GM11168 (cell line): ENCODE results near the gene CRBN.

Source experiments
- in situ Hi-C: fragments of 300-500 bp; cut with MboI; formaldehyde crosslinking; loops from one replicate; pipeline ENCODE4 v1.12.0; 2022; ENCODE audit warnings: low sequenced_read_pairs; ENCODE audit not compliant: unreplicated experiment

Gene CRBN

DNA sequence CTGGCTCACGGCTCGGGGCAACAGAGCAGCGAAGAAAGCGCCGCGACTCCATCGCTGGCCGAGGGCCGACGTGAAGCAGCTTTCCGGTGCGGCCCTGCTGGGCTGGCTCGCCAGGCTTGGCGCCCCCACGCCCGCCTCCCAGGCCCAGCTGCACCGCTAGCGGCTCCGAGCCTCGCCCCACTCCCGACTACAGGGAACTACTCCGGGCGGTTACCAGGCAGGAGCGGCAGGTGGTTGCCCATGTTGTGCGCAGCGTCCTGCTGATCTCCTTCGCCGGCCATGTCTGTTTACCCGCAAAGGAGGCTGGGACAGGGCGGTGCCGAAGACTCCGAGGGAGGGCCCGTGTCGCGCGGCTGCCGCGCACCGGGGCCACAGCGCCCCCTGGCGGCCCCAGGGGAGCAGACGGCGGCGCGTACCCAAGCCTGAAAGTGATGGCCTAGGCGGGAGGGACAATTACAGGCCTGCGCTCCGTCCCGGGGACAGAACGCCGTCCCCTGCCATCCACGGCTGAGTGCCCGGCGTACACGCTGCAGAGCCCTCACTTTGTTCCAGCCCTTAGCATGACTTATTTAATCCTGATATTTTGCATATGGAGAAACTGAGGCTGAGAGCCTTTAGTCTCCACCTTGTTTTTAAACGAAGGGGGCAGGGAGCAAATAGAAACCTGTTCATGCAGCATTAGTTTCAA is at the start of gene CRBN:
CRBN (minus strand) TSS at position 285 of the 688 bp plus-strand sequence; CDS start at position 281, 4 bp downstream.
- in situ Hi-C loops: no loop called here

DNA sequence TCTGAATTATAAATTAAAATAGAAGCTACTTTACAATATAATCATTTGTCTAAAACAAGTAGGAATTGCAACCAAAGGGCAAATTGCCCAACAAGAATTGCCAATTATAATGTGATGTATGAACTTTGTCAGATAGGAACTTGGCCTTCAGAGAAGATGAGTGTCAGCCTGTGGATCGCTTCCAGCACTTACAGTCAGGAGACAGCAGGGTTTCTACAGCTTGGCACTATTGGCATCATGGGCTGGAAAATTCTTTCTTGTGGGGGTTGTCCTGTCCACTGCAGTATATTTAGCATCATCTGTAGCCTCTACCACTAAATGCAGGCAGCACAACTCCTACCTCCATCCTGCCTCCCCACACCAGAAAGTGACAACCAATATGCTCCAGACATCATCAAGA is 48.1 kb upstream of the CRBN start:
- in situ Hi-C loops: no loop called here

DNA sequence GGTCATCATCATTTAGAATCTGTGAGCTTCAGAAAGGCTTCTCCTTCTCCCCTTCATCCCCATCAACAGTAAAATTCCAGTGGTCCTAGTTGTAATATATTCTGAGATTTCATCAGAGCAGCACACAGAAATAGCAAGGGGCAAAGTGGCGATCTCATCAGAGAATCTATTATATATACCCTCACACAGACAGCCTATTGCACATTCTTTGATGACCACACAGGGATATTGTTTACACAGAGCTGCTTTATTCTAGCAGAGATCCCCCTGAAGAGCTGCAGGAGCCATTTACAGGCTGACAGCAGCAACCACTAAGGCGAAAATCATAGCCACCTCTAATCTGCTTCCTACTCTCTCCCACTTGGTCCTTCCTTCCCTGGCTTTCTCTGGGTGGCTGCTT is 42.0 kb upstream of the CRBN start:
- in situ Hi-C loops: loop anchor here (25.0 kb wide), 2 partner anchors 766 to 1066 kb away; no protein-coding TSS in a partner anchor

DNA sequence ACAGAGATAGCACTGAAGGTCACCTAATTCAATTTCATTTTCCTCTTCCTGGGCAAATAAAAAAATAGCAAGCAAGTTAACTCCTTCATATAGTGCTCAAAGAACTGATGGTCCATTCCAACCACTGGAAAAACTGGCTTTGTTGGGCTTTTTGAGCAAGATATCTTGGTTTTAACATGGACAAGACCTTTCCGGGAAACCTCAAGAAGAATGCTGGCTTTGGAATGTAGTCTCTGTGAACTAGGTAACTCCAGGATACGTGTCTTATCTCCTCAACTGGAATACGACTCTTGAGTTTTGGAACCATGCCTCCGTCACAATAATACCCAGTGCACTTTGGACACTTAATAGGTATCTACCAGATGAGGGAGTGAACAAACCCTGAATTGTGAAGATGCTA is 36.9 kb upstream of the CRBN start:
- in situ Hi-C loops: loop anchor here (25.0 kb wide), 2 partner anchors 771 to 1071 kb away; no protein-coding TSS in a partner anchor

DNA sequence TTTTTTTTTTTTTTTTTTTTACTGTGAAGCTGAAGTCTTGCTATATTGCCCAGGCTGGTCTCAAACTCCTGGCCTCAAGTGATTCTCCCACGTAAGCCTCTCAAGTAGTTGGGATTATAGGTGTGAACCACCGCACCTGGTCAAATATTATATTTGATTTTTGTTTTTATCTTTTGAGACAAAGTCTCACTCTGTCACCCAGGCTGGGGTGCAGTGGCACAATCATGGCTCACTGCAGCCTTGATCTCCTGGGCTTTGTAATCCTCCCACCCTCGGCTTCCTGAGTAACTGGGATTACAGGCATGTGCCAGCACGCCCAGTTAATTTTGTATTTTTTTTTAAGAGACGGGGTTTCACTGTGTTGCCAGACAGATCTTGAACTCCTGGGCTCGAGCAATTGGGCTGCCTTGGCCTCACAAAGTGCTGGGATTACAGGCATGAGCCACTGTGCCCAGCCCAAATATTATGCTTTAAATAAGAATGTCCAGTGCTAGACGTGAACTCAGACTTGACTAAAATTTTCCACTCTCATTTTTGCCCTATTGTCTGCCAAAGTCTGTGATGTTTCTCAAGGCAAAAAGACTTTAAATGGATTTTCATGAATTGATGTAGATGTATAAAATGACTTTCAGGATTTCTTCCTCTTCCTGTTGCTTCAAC is 33.4 kb upstream of the CRBN start:
- in situ Hi-C loops: loop anchor here (25.0 kb wide), 2 partner anchors 774 to 1074 kb away; no protein-coding TSS in a partner anchor

DNA sequence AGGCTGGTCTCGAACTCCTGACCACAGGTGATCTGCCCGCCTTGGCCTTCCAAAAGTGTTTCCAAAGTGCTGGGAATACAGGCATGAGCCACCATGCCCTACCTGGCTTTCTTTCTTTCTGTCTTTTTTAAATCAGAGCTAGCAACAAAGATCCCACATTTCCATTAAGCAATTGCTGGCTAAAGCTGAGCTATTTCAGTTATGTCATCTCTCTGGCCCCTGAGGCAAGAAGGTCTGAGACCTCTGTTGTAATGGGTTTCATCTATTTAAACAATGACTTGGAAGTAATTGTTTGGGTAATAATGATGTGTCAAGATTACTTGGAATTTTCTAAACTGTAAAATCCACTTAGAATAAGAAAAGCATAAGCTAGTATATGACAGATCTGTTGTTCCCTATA is 30.2 kb upstream of the CRBN start:
- in situ Hi-C loops: loop anchor here (25.0 kb wide), 2 partner anchors 778 to 1078 kb away; no protein-coding TSS in a partner anchor

GRCh38 chr3:3209057-3209456 is 29.6 kb upstream of the CRBN start:
- in situ Hi-C loops: loop anchor here (25.0 kb wide), 2 partner anchors 778 to 1078 kb away; no protein-coding TSS in a partner anchor

- in situ Hi-C loops: loop anchor here (25.0 kb wide), 2 partner anchors 786 to 1086 kb away; no protein-coding TSS in a partner anchor
Measured at GRCh38 chr3:3201611-3202010, 22.1 kb upstream of the CRBN start.

DNA sequence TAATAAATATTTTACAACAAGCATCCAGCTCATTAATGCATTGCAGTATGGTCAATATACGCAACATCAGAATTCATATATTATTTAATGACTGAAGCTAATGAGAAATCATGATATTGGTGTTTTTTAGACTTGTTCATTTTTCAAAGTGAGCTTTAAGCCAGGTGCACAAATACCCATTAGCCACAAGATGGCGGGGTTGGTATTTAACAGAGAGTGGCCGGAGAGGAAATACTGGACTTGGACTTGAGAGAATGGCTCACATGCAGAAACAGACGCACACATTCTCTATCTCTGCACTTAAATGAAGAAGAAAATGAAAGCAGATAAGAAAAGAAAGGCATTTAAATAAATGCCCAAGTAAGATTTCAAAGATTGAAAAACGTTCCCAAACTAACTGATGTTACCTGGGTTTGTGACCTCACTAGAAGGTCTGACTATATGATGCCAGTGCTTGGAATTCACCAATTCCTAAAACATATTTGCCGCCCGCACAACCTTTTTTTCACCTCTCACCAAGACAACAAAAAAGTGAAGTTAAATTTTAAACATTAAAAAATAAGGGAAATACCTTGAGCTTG is 21.2 kb upstream of the CRBN start:
- in situ Hi-C loops: loop anchor here (25.0 kb wide), 2 partner anchors 787 to 1087 kb away; no protein-coding TSS in a partner anchor

DNA sequence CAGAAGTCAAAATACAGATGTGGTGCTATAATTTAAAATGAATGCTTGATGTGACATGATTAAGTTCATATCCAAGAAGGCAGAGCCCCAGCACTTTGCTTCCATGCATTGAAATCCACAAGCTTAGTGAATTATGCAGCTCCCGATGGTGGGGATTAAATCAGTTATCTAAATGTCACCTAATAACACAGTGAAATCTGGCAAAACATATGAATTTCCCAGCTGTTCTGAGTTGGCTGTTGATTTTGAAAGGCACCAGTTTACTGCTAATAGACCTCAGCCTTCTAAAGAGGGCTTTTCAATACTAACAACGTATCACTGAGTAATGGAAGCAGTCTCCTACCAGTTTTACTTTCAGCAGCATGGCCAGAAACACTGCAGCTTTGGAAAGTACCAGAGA is 19.8 kb upstream of the CRBN start:
- in situ Hi-C loops: no loop called here

DNA sequence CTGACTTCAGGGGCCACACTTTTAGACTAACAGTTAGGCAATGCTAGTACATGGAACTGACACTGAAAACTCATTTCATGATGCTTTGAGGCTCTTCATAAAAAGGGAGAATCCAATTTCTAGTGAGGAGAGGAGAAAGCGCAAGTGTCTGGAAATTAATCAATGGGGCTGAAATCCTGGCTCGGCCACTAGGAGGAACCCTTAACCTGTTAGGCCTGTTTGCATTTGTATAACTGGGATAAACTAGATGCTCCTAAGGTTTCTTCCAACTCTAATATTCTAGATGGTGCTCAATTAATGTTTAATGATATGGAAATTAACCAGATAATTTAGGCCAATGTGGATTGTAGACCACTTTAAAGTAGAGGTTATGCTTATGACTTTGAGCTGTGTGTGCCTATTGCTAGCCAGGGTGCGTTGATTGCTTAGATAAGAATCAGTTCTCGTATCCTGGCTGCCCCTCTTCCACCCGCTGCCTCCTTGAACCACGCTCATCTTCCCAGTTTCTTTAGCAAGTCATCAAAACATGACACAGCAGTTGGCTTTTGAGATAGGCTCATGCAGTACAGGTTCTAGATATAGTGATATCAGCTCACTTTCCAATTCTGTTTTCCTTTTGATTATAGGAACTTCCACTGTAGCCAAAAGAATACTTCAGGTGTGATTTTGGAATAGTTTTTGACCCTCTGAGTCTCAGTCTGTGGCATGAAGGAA is 16.8 kb upstream of the CRBN start:
- in situ Hi-C loops: no loop called here

DNA sequence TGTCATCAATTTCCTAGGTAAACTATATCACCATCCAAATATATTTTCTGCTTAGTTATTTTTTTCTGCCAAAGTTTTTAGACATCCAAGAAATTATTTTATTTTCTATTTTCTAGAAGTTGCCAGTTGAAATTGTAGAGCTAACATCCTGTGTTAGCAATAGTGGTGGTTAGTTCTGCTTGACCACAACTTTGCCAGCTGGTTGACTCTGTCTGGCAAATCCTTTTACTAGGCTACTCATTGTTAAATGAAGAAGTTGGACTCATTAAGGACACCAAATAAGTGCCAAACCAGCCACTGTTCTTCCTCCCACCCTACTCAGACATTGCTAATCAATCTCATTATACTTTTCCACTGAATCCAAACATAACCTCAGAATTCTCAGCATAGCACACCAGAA is 15.4 kb upstream of the CRBN start:
- in situ Hi-C loops: no loop called here

DNA sequence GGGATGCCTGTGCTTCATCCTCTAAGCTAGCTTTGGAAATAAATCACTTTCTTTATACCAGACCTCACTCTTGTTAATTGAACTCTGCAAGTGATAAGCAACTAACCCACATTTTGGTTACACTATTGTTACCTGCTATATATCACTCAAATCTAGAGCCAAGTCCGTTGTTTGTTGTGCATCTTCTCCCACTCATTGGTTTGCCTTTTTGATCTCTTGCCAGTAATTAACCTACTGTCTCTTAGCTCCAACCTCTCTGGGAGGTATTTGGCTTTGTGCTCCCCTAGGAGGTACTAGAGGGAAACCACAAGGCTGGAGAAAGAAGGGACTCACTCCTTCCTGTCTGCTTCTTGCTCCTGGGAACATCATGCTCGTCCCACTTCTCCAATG is 12.8 kb upstream of the CRBN start:
- in situ Hi-C loops: no loop called here

- in situ Hi-C loops: no loop called here
Measured at GRCh38 chr3:3191675-3192285, 12.3 kb upstream of the CRBN start.

- in situ Hi-C loops: no loop called here
Measured at GRCh38 chr3:3189961-3190360, 10.5 kb upstream of the CRBN start.

GRCh38 chr3:3189102-3189727 is 9.7 kb upstream of the CRBN start:
- in situ Hi-C loops: no loop called here

DNA sequence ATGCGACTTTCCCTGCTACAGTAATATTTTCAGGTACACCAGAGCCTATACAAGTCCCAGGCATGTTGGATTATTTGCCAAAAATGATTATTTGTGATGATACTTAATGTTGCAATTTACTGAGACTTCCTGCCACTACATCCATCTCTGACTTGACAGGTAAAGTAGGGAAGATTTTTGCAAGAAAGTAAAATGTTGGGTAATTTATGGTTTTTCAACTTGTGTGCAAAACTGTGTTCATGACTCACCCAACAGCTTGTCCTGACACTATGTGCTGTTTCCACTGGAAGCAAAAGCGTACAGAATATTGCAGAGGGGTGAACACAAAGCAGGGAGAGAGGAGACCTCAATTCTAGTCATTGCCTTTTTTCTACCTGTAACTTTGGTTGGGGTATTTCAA is 5.4 kb upstream of the CRBN start:
- in situ Hi-C loops: no loop called here

DNA sequence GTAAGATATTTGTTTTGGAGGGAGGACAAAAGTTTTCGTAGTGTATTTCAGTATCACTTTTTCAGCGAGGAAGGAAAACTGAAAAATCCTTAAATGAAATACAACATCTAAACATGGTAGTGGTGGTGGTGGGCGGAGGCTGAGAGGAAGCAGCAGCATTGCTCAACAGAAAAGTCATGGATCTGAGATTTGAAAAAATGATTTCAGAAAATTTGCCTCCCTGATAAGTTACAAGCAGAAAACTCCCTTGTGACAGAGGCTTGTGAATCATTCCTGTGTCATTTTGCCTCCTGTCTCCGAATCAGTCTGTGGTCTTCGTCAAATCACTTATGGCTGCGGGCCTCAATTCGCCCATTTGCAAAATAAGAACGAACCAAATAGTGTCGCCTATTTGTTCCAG is 965 bp upstream of the CRBN start:
- in situ Hi-C loops: no loop called here

DNA sequence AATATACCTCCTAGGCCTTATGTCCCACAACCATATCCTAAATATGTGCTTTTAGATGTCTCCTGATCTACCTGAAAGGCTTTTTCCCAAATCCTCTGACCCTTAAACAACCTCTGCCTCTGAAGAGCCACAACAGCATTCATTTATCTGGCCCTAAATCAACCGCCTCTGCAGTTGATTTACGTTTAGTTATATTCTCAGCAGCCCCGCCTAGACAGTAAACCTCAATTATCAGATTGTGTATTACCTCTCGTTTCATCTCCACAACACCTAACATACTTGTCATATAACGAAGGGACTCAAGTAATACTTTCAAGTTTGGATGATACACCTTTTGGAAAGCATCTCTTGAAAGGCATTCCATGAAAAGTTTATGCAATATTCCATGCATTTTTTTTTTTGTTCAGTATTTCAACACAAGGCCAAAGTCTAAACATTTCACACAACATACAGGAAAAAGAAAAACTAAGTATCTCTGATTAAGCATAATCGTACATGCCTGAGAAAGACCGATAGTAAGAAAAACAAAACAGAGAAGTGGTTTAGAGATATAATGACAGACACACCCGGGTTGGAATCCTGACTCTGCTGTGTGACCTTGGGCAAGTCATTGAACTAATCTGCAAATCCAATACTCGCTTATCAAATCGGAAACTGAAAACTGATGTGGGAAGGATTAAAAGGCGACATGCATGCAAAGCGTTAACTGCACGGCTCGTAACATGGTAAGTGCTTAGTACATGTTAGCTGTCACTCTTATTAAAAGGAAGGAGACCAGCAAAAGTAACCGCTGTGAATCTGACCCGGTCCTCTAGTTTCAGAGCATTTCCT is 778 bp downstream of the CRBN start:
- in situ Hi-C loops: no loop called here
